MCF 10A (cell line): Measurements from ENCODE around the gene PCSK6. TPM values are rescaled to one million over a fixed set of nuclear protein-coding genes. Genes with fewer than 3 reads are reported as not detected.

Experiments used
- BruUV-seq: library from RNA; stranded (reverse); fragments of 400-500 nt; replicated peaks from 2 replicates; lab custom pipeline; 2021; lab: Mats Ljungman, UMichigan
- CTCF ChIA-PET: fragments of 300-600 bp; sonication (Branson Sonifier 250); formaldehyde crosslinking; extraction: SDS; loops from one replicate; lab custom pipeline; 2021; ENCODE audit warnings: antibody characterized with exemption, inconsistent platforms; lab: Yijun Ruan, JAX
- POLR2A ChIA-PET: fragments of 300-600, 350-650 bp; sonication (Branson Sonifier 250); formaldehyde crosslinking; extraction: SDS; loops from one replicate; lab custom pipeline; 2020; ENCODE audit warnings: antibody characterized with exemption, inconsistent platforms; lab: Yijun Ruan, JAX
- DNase-seq: peaks from one replicate; pipeline ENCODE4 v3.0.0-alpha.2; 2018; ENCODE audit not compliant: unreplicated experiment
- H3K27ac Mint-ChIP-seq: one replicate; pipeline ENCODE4 v1.8.0; 2022; ENCODE audit warnings: mild to moderate bottlenecking, low read depth, mixed read lengths; ENCODE audit not compliant: unreplicated experiment
- H3K27me3 Mint-ChIP-seq: one replicate; pipeline ENCODE4 v1.8.0; 2022; ENCODE audit warnings: mixed read lengths; ENCODE audit not compliant: insufficient read depth, unreplicated experiment
- H3K36me3 Mint-ChIP-seq: one replicate; pipeline ENCODE4 v1.8.0; 2022; ENCODE audit warnings: mild to moderate bottlenecking, moderate library complexity, mixed read lengths; ENCODE audit not compliant: insufficient read depth, unreplicated experiment
- H3K4me1 Mint-ChIP-seq: one replicate; pipeline ENCODE4 v1.8.0; 2022; ENCODE audit warnings: mixed read lengths; ENCODE audit not compliant: insufficient read depth, unreplicated experiment
- H3K4me3 Mint-ChIP-seq: one replicate; pipeline ENCODE4 v1.8.0; 2022; ENCODE audit warnings: mild to moderate bottlenecking, moderate library complexity, mixed read lengths; ENCODE audit not compliant: unreplicated experiment
- H3K9me3 Mint-ChIP-seq: one replicate; pipeline ENCODE4 v1.8.0; 2022; ENCODE audit warnings: mixed read lengths; ENCODE audit not compliant: unreplicated experiment
- intact Hi-C: fragments of 100-400 bp; cut with micrococcal nuclease; formaldehyde crosslinking; loops from 2 replicates; pipeline ENCODE4 v1.14.1; 2022
- total RNA-seq: library from RNA; stranded (reverse); gene quantifications from 2 replicates; pipeline ENCODE4 v1.2.3, GENCODE V29; 2022
- TF ChIP-seq, protein P1 (sequence below): fragments of 200-600 bp; IDR thresholded peaks from one replicate; pipeline ENCODE4 v1.8.0; 2022; ENCODE audit warnings: antibody characterized with exemption, mild to moderate bottlenecking; ENCODE audit not compliant: unreplicated experiment

The PCSK6 gene
- total RNA-seq, 1 experiment from 2014 or later, result 30.8 TPM

DNA sequence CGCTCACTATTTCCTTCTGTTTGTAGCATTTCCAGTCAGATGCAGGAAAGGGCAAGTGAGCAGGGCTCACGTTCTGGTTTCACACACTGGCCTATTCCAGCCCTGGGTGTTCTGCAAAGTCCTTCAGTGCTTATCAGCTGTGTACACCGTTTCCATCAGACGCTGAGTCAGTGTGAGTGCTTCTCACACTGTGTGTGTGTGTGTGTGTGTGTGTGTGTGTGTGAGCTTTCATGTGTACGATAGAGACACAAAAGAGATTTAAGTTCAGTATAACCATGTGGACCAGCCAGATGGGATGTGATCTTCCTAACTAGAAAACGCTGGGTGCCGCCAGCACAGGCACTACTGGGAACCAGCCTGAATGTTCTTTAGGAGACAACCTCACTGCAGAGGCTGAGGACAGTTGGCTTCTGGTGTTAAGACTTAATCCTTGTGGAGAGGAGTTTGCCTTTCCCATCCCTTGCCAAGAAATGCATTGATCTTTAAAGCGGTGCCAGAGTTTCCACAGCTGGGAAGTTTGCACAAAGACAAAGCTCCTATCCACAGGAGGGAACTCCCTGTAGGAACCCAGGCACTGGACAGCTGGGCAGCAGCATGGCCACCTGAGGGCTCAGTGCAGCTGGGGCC is 233.8 kb downstream of the PCSK6 start:
- Mint-ChIP-seq H3K36me3 (no peaks in the 10 kb centered on the region), H3K27me3 (no peaks in the 10 kb centered on the region), H3K4me1 (peaks cover 5% of the 10 kb centered on the region), H3K4me3 (no peak overlapping the region), H3K9me3 (no peaks in the 10 kb centered on the region), H3K27ac (no peak overlapping the region)
- ChIA-PET POLR2A (no interaction called here), CTCF (interaction anchor here (0.5 to 4.3 kb wide), 11 partner anchors 15 to 823 kb away, joined by 3 to 62 read pairs (median 3); no protein-coding TSS in a partner anchor)
- TF ChIP-seq, protein P1, sequence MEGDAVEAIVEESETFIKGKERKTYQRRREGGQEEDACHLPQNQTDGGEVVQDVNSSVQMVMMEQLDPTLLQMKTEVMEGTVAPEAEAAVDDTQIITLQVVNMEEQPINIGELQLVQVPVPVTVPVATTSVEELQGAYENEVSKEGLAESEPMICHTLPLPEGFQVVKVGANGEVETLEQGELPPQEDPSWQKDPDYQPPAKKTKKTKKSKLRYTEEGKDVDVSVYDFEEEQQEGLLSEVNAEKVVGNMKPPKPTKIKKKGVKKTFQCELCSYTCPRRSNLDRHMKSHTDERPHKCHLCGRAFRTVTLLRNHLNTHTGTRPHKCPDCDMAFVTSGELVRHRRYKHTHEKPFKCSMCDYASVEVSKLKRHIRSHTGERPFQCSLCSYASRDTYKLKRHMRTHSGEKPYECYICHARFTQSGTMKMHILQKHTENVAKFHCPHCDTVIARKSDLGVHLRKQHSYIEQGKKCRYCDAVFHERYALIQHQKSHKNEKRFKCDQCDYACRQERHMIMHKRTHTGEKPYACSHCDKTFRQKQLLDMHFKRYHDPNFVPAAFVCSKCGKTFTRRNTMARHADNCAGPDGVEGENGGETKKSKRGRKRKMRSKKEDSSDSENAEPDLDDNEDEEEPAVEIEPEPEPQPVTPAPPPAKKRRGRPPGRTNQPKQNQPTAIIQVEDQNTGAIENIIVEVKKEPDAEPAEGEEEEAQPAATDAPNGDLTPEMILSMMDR, result no peak
- intact Hi-C loops, result loop anchor here (5.0 kb wide), 2 partner anchors 338 to 628 kb away; partner anchors contain the start of gene LRRK1
- BruUV-seq, result no TSS peak
- DNase-seq, result no peak

DNA sequence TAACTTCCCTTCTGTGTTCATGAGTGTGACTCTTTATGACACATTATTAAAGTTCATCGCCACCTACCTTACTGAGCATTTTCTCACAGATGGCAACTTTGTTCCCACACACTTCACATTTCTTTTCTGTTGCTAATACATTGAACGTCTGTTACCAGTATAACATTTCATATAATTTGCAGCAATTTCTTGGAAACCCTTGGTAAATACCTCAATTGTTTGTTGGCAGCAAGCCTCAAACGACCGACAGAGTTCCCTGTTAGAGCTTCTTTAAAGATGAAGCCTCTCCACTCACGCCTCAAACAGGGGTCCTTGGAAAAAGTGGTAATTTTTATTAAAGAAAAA is 234.5 kb downstream of the PCSK6 start:
- intact Hi-C loops, result loop anchor here (5.0 kb wide), 2 partner anchors 338 to 628 kb away; partner anchors contain the start of gene LRRK1
- no peaks in the 10 kb centered on the region for H3K9me3 Mint-ChIP-seq
- POLR2A ChIA-PET, result interaction anchor here (1.1 kb wide), 1 partner anchor 142 kb away, joined by 4 read pairs; no protein-coding TSS in a partner anchor
- no peaks in the 10 kb centered on the region for H3K36me3 Mint-ChIP-seq
- H3K4me3 Mint-ChIP-seq, result no peak overlapping the region
- CTCF ChIA-PET, result interaction anchor here (0.6 to 4.3 kb wide), 7 partner anchors 15 to 822 kb away, joined by 3 to 62 read pairs (median 4); no protein-coding TSS in a partner anchor
- peaks cover 10% of the 10 kb centered on the region for H3K4me1 Mint-ChIP-seq
- no peak for DNase-seq
- no peak overlapping the region for H3K27ac Mint-ChIP-seq
- no TSS peak for BruUV-seq
- no peaks in the 10 kb centered on the region for H3K27me3 Mint-ChIP-seq
- TF ChIP-seq, protein P1, result no peak

DNA sequence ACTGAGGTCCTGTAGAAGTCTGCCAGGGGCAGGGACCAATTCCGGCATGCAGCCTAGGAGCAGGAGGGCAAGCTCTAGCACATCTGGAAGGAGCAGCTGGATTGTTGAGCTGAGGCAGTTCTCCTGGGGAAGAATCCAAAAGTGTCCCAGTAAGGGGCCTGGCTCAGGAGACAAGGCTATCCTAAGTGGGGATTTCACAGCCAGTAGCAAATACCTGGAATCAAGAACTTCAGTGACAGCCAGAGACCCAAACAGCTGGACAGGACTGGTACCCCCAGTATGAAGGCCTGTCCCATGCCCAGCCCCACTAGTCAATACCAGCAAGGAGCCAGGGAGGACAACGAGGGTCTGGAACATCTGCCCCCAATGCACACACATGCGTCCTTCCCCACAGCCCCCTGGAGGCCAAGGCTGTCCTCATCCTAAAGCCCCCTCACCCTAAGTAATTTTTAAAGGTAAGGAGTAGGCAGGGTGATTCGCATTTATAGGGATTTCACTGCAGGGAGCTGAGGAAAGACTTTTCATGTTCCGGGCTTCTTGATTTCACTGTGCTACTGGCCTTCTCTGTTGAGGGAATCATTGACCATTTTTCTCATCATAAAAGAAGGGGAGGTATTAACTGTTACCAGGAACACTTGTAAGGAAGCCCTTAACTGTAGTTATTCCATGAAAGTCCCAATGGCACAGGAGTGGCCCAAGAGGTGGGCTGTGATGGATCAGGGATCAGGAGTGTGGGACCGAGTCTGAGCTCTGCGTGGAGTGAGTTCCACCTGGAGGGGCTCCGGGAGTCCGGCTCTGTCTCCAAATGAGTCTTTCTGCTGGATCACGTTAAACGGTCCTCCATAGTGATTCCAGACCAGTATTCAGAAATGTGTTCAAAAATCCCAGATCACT is 235.1 kb downstream of the PCSK6 start:
- TF ChIP-seq, protein P1, result no peak
- peaks cover 12% of the 10 kb centered on the region for H3K4me1 Mint-ChIP-seq
- DNase-seq, result no peak
- ChIA-PET CTCF (interaction anchor here (0.6 to 4.3 kb wide), 11 partner anchors 16 to 337 kb away, joined by 3 to 62 read pairs (median 3); no protein-coding TSS in a partner anchor), POLR2A (interaction anchor here (1.1 kb wide), 1 partner anchor 142 kb away, joined by 4 read pairs; no protein-coding TSS in a partner anchor)
- intact Hi-C loops, result loop anchor here (5.0 kb wide), 2 partner anchors 337 to 627 kb away; partner anchors contain the start of gene LRRK1
- H3K36me3 Mint-ChIP-seq, result no peaks in the 10 kb centered on the region
- BruUV-seq, result no TSS peak
- no peak overlapping the region for H3K27ac Mint-ChIP-seq
- no peak overlapping the region for H3K4me3 Mint-ChIP-seq
- no peaks in the 10 kb centered on the region for H3K9me3 Mint-ChIP-seq
- H3K27me3 Mint-ChIP-seq, result no peaks in the 10 kb centered on the region

Other genes starting within 250 kb of the PCSK6 start
- gene CHSY1, start 237.7 kb downstream of the PCSK6 start, total RNA-seq, result 24.3 and 29.8 TPM in 2 replicates
- gene SELENOS, start 212.2 kb downstream of the PCSK6 start, total RNA-seq, result 145 and 187 TPM in 2 replicates
- gene SNRPA1, start 194.5 kb downstream of the PCSK6 start, total RNA-seq, result 99.4 and 99.5 TPM in 2 replicates
- 25.7 and 26.2 TPM in 2 replicates for gene TM2D3, start 162.7 kb upstream of the PCSK6 start, total RNA-seq
- gene TARS3, start 234.8 kb upstream of the PCSK6 start, total RNA-seq, result 5.0 and 7.2 TPM in 2 replicates